LHCN-M2 (cell line): ENCODE results near the gene ANKRD50. TPM values are rescaled to one million over a fixed set of nuclear protein-coding genes. Genes with fewer than 3 reads are reported as not detected.

Experiments
- DNase-seq: peaks from one replicate; pipeline ENCODE4 v3.0.0-alpha.2; 2012; ENCODE audit warnings: low read depth
- polyA plus RNA-seq: library from polyadenylated mRNA; unstranded; fragments of >200 nt; gene quantifications from one replicate; pipeline ENCODE4 v1.2.1, GENCODE V29; 2012; ENCODE audit warnings: missing spikeins
- total RNA-seq: library from RNA; depleted of rRNA; stranded (reverse); fragments of >200 nt; gene quantifications from 2 replicates; pipeline ENCODE4 v1.2.3, GENCODE V29; 2014; rRNA removed

The ANKRD50 gene
- total RNA-seq: 13.0 and 16.3 TPM in 2 replicates
- 5.4 TPM for polyA plus RNA-seq

- peak; percentile 93 for DNase-seq
Observed at GRCh38 chr4:124712372-124713184, at the start of gene ANKRD50. Gene ANKRD50 (minus strand): TSS chr4:124712732. CDS start chr4:124710511, 2,221 bp downstream.

- peak; percentile 54 for DNase-seq
Observed at GRCh38 chr4:124757126-124757525, 44.6 kb upstream of the ANKRD50 start.

GRCh38 chr4:124754681-124755080, 42.1 kb upstream of the ANKRD50 start:
- no peak for DNase-seq

- DNase-seq: no peak
Observed at GRCh38 chr4:124753941-124754581, 41.5 kb upstream of the ANKRD50 start.

GRCh38 chr4:124749421-124749820, 36.9 kb upstream of the ANKRD50 start:
- DNase-seq: no peak

GRCh38 chr4:124748965-124749364, 36.4 kb upstream of the ANKRD50 start:
- no peak for DNase-seq

GRCh38 chr4:124745985-124746801, 33.7 kb upstream of the ANKRD50 start:
- DNase-seq: no peak

GRCh38 chr4:124743711-124744110, 31.2 kb upstream of the ANKRD50 start:
- DNase-seq: no peak

GRCh38 chr4:124740501-124740900, 28.0 kb upstream of the ANKRD50 start:
- DNase-seq: no peak

- DNase-seq: no peak
Observed at GRCh38 chr4:124738994-124739393, 26.5 kb upstream of the ANKRD50 start.

GRCh38 chr4:124737619-124738018, 25.1 kb upstream of the ANKRD50 start:
- DNase-seq: no peak

- no peak for DNase-seq
Observed at GRCh38 chr4:124736526-124736925, 24.0 kb upstream of the ANKRD50 start.

- peak; percentile 48 for DNase-seq
Observed at GRCh38 chr4:124727331-124727890, 14.9 kb upstream of the ANKRD50 start.

GRCh38 chr4:124726269-124726668, 13.7 kb upstream of the ANKRD50 start:
- no peak for DNase-seq

GRCh38 chr4:124722071-124722470, 9.5 kb upstream of the ANKRD50 start:
- peak; percentile 27 for DNase-seq

- DNase-seq: no peak
Observed at GRCh38 chr4:124717101-124717500, 4.6 kb upstream of the ANKRD50 start.

GRCh38 chr4:124713185-124713592, 657 bp upstream of the ANKRD50 start:
- DNase-seq: peak; percentile 86

GRCh38 chr4:124711471-124712371, 811 bp downstream of the ANKRD50 start:
- peak; percentile 72 for DNase-seq

GRCh38 chr4:124710911-124711310, 1.6 kb downstream of the ANKRD50 start:
- peak; percentile 26 for DNase-seq

GRCh38 chr4:124710015-124710741, 2.4 kb downstream of the ANKRD50 start:
- DNase-seq: peak; percentile 10
